ENCODE results near the gene GNAL.
"Not testable (repeated sequence)": the region's sequence is repeated elsewhere in the genome, so short reads cannot be mapped to it uniquely, and the experiment has no call there.

GNAL gene

DNA sequence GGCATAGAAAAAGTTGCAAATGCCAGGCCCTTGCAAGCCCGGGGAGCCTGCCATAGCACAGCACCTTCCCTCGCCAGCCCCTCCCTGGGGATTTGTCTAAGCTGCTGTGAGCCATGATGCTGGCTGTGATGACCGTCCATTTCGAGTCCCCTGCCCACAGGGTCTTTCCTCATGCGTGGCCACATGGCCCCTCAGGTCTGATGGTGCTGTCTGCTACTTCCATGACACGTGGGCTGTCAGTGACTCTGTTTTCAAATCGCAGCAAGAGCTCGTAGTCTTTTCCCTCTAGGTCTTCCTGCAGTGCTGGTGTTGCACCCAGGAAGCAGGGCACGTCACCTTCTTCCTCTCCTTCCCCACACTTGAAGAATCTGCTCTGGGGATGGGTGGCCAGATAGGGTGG is 15.5 kb upstream of the GNAL start:
- no peak for DNase-seq (ENCODE audit: low read depth, low spot score)
- no peak overlapping the region for H3K4me3 ChIP-seq (ENCODE audit: low read depth, low read length)
- in situ Hi-C loops (cut with HindIII; ENCODE audit: low sequenced_read_pairs) = no loop called here
- TF ChIP-seq, protein P1, sequence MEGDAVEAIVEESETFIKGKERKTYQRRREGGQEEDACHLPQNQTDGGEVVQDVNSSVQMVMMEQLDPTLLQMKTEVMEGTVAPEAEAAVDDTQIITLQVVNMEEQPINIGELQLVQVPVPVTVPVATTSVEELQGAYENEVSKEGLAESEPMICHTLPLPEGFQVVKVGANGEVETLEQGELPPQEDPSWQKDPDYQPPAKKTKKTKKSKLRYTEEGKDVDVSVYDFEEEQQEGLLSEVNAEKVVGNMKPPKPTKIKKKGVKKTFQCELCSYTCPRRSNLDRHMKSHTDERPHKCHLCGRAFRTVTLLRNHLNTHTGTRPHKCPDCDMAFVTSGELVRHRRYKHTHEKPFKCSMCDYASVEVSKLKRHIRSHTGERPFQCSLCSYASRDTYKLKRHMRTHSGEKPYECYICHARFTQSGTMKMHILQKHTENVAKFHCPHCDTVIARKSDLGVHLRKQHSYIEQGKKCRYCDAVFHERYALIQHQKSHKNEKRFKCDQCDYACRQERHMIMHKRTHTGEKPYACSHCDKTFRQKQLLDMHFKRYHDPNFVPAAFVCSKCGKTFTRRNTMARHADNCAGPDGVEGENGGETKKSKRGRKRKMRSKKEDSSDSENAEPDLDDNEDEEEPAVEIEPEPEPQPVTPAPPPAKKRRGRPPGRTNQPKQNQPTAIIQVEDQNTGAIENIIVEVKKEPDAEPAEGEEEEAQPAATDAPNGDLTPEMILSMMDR (IDR thresholded peaks at IDR 0.05; ENCODE audit: low read depth, low read length) = no peak

- no peak for DNase-seq (ENCODE audit: low read depth, low spot score)
- in situ Hi-C loops (cut with HindIII; ENCODE audit: low sequenced_read_pairs) = no loop called here
- TF ChIP-seq, protein P1 (IDR thresholded peaks at IDR 0.05; ENCODE audit: low read depth, low read length) = no peak
- no peak overlapping the region for H3K4me3 ChIP-seq (ENCODE audit: low read depth, low read length)
Observed at GRCh38 chr18:11674119-11674518, 14.9 kb upstream of the GNAL start.

GRCh38 chr18:11676386-11676785 is 12.7 kb upstream of the GNAL start:
- no peak for DNase-seq (ENCODE audit: low read depth, low spot score)
- no peak overlapping the region for H3K4me3 ChIP-seq (ENCODE audit: low read depth, low read length)
- in situ Hi-C loops (cut with HindIII; ENCODE audit: low sequenced_read_pairs) = no loop called here
- TF ChIP-seq, protein P1 (IDR thresholded peaks at IDR 0.05; ENCODE audit: low read depth, low read length) = no peak

GRCh38 chr18:11676867-11677266 is 12.2 kb upstream of the GNAL start:
- no peak for DNase-seq (ENCODE audit: low read depth, low spot score)
- no peak overlapping the region for H3K4me3 ChIP-seq (ENCODE audit: low read depth, low read length)
- in situ Hi-C loops (cut with HindIII; ENCODE audit: low sequenced_read_pairs) = no loop called here
- TF ChIP-seq, protein P1 (IDR thresholded peaks at IDR 0.05; ENCODE audit: low read depth, low read length) = no peak

DNA sequence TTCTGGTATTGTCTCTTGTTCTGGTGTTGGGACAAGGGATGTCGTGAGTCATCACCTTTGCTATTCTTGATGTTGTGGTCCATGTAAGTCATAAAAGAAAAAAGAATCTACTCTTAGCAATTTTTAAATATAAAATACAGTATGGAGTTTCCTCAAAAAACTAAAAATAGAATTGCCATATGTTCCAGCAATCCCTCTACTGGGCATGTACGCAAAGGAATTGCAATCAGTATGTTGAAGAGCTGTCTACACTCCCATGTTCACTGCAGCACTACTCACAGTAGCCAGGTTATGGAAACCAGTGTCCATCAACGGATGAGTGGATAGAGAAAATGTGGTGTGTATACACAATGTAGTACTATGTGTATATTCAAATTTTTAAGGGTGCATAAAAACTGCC is 10.9 kb upstream of the GNAL start:
- no peak for DNase-seq (ENCODE audit: low read depth, low spot score)
- TF ChIP-seq, protein P1 (IDR thresholded peaks at IDR 0.05; ENCODE audit: low read depth, low read length) = no peak
- no peak overlapping the region for H3K4me3 ChIP-seq (ENCODE audit: low read depth, low read length)
- in situ Hi-C loops (cut with HindIII; ENCODE audit: low sequenced_read_pairs) = no loop called here

DNA sequence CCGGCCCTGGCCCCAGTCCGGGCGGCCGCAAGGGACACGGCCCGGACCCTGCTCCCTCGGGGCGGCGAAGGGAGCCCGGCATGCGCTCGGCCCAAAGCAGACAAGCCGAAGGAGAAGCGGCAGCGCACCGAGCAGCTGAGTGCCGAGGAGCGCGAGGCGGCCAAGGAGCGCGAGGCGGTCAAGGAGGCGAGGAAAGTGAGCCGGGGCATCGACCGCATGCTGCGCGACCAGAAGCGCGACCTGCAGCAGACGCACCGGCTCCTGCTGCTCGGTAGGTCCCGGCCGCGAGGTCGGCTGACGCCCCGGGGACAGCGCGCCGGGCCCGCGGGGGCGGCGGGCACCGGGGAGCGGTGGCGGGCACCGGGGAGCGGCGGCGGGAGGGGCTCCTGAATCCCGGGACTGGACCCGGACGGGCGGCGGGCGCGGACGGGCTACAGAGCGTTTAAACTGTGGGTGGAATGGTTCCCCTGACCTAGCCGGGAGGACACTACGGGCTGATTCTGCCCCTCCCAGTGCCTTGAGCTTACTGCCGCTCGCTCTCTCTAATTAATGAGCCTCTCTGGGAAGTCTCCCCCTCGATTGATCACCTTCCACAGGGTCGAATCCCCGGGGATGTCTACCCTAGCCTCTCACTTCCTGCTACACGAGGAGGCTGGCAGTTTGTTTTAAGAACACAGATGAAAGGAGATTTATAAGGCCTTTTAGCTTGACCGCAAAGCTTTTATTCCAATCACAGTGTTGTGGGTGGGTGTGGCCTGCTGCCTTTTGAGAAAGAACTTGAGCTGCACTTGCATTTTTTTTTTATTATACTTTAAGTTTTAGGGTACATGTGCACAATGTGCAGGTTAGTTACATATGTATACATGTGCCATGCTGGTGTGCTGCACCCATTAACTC is 853 bp downstream of the GNAL start:
- TF ChIP-seq, protein P1 (IDR thresholded peaks at IDR 0.05; ENCODE audit: low read depth, low read length) = no peak
- in situ Hi-C loops (cut with HindIII; ENCODE audit: low sequenced_read_pairs) = no loop called here
- peak overlapping the region; percentile 29 for H3K4me3 ChIP-seq (ENCODE audit: low read depth, low read length)
- DNase-seq (ENCODE audit: low read depth, low spot score) = peak; percentile 19

- DNase-seq (ENCODE audit: low read depth, low spot score); H3K4me3 ChIP-seq (ENCODE audit: low read depth, low read length); in situ Hi-C loops (cut with HindIII; ENCODE audit: low sequenced_read_pairs): not testable (repeated sequence)
Observed at GRCh38 chr18:11690660-11691059, 1.6 kb downstream of the GNAL start.
